Thyroid gland (tissue), 4 donors: ENCODE data around the gene JRKL. TPM values are rescaled to one million over a fixed set of nuclear protein-coding genes. Genes with fewer than 3 reads are reported as not detected.

ENCODE experiments used
- DNase-seq, 2 donors: peaks; one replicate each; pipeline ENCODE4 v3.0.0-alpha.2; 2019
- H3K27ac ChIP-seq, 3 donors: fragments of 200-600 bp; sonication (generic); 1 replicate in 2 of 3; 2 replicates in 1 of 3; pipeline ENCODE4 v1.5.1; 2016 to 2019; ENCODE audit warnings: mild to moderate bottlenecking in 1 of 3, moderate library complexity in 1 of 3
- H3K27me3 ChIP-seq: fragments of 200-600 bp; sonication (generic); one replicate; pipeline ENCODE4 v1.5.1; 2019
- H3K36me3 ChIP-seq, 2 donors: fragments of 200-600 bp; sonication (generic); one replicate each; pipeline ENCODE4 v1.5.1; 2016 to 2019
- H3K4me1 ChIP-seq, 2 donors: fragments of 200-600 bp; sonication (generic); one replicate each; pipeline ENCODE4 v1.5.1; 2017 to 2019
- H3K4me3 ChIP-seq, 3 donors: fragments of 200-600 bp; sonication (generic); replicated peaks in 1 of 3; 1 replicate in 2 of 3; 2 replicates in 1 of 3; pipeline ENCODE4 v1.5.1; 2016; ENCODE audit warnings: mild to moderate bottlenecking in 1 of 3
- H3K9me3 ChIP-seq: fragments of 200-600 bp; sonication (generic); one replicate; pipeline ENCODE4 v1.5.1; 2017
- CTCF ChIP-seq, 6 experiments: fragments of 200-600 bp in 3 of 6; fragments of 450-650 bp in 3 of 6; sonication (generic) in 3 of 6; IDR thresholded peaks; one replicate each; pipeline ENCODE4 v1.5.1; 2016 to 2019; ENCODE audit warnings: antibody characterized with exemption in 6 of 6, mild to moderate bottlenecking in 2 of 6, inconsistent platforms in 1 of 6, moderate library complexity in 1 of 6
- POLR2A ChIP-seq, 2 donors: fragments of 450-650 bp; IDR thresholded peaks; one replicate each; pipeline ENCODE4 v1.6.1; 2017; ENCODE audit warnings: antibody characterized with exemption in 2 of 2, mild to moderate bottlenecking in 2 of 2, moderate library complexity in 1 of 2
- WGBS, 2 donors: methylation state at CpG; one replicate each; pipeline ENCODE4 v1.1.5; 2017; 5-methylcytosine and 5-hydroxymethylcytosine counted together
- intact Hi-C: fragments of 100-400 bp; cut with DNase I; formaldehyde crosslinking; loops from one replicate; pipeline ENCODE4 v1.15.1; 2023
- total RNA-seq, 4 donors: library from RNA; depleted of rRNA; stranded (reverse); fragments of >200 nt; gene quantifications; one replicate each; pipeline ENCODE4 v1.2.3, GENCODE V29; 2016

The JRKL gene
- total RNA-seq, 4 donors from 2014 or later = 9.4 to 11.6 (median 10.4) TPM

DNA sequence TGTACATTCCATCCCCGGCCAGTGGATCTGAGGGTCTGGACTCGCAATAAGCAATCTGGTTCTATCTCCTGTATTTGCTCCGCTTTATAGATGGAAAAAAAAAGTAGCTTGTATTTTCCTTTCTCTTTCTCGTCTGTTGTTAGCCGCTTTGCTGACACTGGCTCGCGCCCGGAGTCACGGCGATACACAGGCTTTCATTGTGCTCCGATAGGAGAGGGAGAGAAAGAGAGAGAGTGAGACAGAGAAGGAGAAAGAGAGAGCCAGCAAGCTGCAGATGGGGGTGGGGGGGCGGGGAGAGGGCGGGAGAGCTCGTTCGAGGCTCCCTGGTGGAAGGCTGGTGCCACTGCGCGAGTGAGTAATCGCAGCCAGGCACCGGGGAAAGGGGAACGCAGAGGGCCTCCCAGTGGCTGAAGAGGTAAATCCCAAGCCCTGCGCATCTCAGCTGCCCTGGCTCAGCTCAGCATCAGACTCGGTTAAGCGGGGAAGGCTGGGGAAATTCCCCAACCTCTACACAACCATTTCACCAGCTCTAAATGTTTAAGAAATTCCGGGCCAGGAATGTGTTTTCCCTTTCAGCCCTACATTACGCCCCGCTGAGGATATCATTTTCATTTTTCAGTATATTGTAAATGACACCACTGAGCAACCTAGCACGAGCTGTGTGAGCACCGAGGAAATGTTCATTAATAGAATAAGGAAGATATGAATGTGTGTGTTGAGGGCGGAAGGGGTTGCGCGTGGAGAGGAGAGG lies 46.7 kb upstream of the JRKL start, which contains the start of gene MAML2:
Gene MAML2, minus strand, starts transcription at position 235 of the 751 bp plus-strand sequence. CDS start 1,300 bp downstream, outside the sequence.
- peak within 1 kb of the TSS; percentile 83 to 90 (median 86) for H3K27ac ChIP-seq
- H3K9me3 ChIP-seq = no peaks in the 10 kb centered on the region
- peak; percentile 92 to 95 for DNase-seq
- peaks cover 31 to 37% of the 10 kb centered on the region in 2 donors for H3K4me1 ChIP-seq
- WGBS, 2 donors = 9 to 11% methylated on average over 31 of the region's 31 CpGs
- no peaks in the 10 kb centered on the region for H3K36me3 ChIP-seq
- no peaks in the 10 kb centered on the region for H3K27me3 ChIP-seq
- peak within 1 kb of the TSS; percentile 52 to 94 (median 58) for H3K4me3 ChIP-seq
- TF ChIP-seq POLR2A (IDR thresholded peaks at IDR 0.05) (peak in 1 of 2 donors; percentile 56), CTCF (IDR thresholded peaks at IDR 0.05) (peak; percentile 77 to 99 (median 94))
- intact Hi-C loops = loop anchor here (5.0 to 10.0 kb wide), 2 partner anchors 286 to 348 kb away; no protein-coding TSS in a partner anchor

DNA sequence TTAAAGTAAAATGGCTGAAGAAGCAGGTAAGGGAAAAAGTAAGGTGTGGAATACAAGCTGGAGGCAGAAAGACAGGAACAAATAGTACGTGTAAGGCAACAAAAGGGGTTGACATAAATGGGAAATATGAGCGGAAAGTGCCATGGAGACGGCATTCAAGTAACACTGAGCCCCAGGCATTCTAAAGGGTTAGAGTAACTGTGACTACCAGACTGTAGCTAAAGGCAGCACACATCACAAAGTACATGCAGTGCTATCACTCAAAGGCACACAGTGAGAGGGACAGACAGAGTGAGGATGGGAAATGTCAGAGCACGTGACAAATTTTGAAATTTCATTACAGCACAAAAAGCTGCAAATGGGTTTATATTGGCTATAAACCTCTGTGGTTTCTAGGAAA lies 33.0 kb upstream of the JRKL start:
- no peak for TF ChIP-seq CTCF (IDR thresholded peaks at IDR 0.05)
- Histone ChIP-seq H3K27ac (no peak overlapping the region), H3K4me1 (no peaks in the 10 kb centered on the region), H3K4me3 (no peak overlapping the region), H3K36me3 (peaks cover 12 to 13% of the 10 kb centered on the region in 2 donors), H3K9me3 (no peaks in the 10 kb centered on the region), H3K27me3 (no peaks in the 10 kb centered on the region)
- 96 to 99% methylated on average over 4 of the region's 4 CpGs for WGBS, 2 donors
- intact Hi-C loops = no loop called here
- no peak for DNase-seq

DNA sequence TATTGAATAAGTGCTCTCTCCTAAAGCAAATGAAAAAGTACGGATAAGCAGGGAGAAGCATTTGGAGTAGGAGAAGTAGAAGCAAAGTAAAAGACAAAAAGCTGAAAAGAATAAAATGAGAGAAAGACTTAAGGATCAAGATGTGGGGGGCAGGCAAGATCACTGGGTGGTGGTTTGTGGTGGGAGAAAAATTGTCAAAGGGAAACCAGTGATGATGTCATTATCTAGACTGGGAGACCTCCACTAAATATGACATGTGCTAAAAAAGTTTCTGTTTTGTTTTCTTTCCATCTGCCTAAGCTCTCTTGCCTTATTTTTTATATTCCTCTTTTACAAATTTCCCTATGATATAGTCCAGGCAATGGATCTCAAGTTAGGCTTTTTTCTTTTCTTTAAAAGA lies 32.0 kb upstream of the JRKL start:
- DNase-seq = no peak
- Histone ChIP-seq H3K36me3 (peaks cover 12 to 13% of the 10 kb centered on the region in 2 donors), H3K4me1 (no peaks in the 10 kb centered on the region), H3K27me3 (no peaks in the 10 kb centered on the region), H3K9me3 (no peaks in the 10 kb centered on the region), H3K27ac (no peak overlapping the region), H3K4me3 (no peak overlapping the region)
- intact Hi-C loops = no loop called here
- no peak for TF ChIP-seq POLR2A (IDR thresholded peaks at IDR 0.05)
- no peak for TF ChIP-seq CTCF (IDR thresholded peaks at IDR 0.05)
- WGBS, 2 donors = 89 to 95% methylated on average over 1 of the region's 1 CpG

GRCh38 chr11:96358321-96358720 lies 31.5 kb upstream of the JRKL start:
- Histone ChIP-seq H3K27me3 (no peaks in the 10 kb centered on the region), H3K36me3 (peaks cover 12 to 13% of the 10 kb centered on the region in 2 donors), H3K4me3 (no peak overlapping the region), H3K9me3 (no peaks in the 10 kb centered on the region), H3K4me1 (no peaks in the 10 kb centered on the region), H3K27ac (no peak overlapping the region)
- no peak for TF ChIP-seq POLR2A (IDR thresholded peaks at IDR 0.05)
- no peak for TF ChIP-seq CTCF (IDR thresholded peaks at IDR 0.05)
- no peak for DNase-seq
- intact Hi-C loops = no loop called here
- WGBS, 2 donors = 90 to 96% methylated on average over 3 of the region's 3 CpGs

DNA sequence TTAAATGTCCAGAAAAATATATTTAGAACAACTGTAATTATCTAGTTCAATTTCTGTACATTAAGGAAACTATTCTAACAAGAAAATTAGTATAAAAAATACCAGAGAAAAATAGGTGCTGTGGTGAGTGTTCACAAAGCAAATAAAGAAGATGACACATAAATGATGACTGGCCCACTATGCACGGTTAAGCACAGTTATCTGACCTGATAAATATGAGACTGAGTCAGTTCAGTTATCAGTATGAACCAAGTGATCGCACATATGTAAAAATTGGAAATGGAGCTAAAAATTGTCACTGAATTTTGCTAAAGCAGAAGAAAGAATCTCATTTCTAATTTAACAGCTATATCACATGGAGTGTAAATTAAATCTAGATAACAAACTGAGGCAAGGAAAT lies 28.0 kb upstream of the JRKL start:
- 88 to 93% methylated on average over 2 of the region's 2 CpGs for WGBS, 2 donors

More for the DNA sequence above, 28.0 kb upstream of the JRKL start:
- TF ChIP-seq CTCF (IDR thresholded peaks at IDR 0.05) (no peak), POLR2A (IDR thresholded peaks at IDR 0.05) (no peak)
- Histone ChIP-seq H3K9me3 (no peaks in the 10 kb centered on the region), H3K36me3 (peaks cover 12 to 17% of the 10 kb centered on the region in 2 donors), H3K27me3 (no peaks in the 10 kb centered on the region), H3K4me3 (no peak overlapping the region), H3K27ac (no peak overlapping the region), H3K4me1 (no peaks in the 10 kb centered on the region)
- intact Hi-C loops = no loop called here
- DNase-seq = no peak
